Hindlimb muscle (tissue), 1 donor: ENCODE measurements around the gene TTC28. TPM values are rescaled to one million over a fixed set of nuclear protein-coding genes. Genes with fewer than 3 reads are reported as not detected.
"Not testable (repeated sequence)": the region's sequence is repeated elsewhere in the genome, so short reads cannot be mapped to it uniquely, and the experiment has no call there.

Experiments
- DNase-seq: peaks from one replicate; pipeline ENCODE4 v3.0.0-alpha.2; 2013
- polyA plus RNA-seq: library from polyadenylated mRNA; unstranded; fragments of 120-200 nt; gene quantifications from one replicate; pipeline ENCODE4 v1.2.1, GENCODE V29; 2013; ENCODE audit not compliant: insufficient read length

The TTC28 gene
- polyA plus RNA-seq, 1 donor, result 30.7 TPM

DNA sequence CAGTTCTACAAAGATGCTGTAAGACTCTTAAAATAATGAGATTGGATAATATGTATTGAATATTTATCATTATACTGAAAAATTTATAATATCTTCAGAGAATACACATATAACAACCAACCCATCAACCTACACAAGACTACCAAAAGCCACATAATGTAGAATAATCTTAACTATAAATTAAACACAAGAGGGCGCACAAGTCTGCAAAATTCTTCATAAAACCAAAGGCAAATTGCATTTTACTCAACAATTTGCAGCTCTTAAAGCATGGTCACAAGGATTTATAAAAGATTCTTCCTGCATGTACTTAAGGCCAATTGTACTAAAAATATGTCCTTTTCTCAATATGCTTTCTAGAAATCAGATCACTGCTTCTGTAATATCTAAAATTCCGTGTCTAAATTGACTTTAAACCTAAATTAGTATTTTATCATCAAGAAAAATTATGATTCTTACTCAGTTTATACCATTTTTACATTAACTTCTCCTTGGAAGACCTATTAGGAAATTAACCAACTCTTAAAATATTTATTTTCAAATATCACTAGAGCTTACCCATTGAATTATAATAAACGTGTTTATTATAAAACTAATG lies 79.0 kb downstream of the TTC28 start:
- peak; percentile 43 for DNase-seq

DNA sequence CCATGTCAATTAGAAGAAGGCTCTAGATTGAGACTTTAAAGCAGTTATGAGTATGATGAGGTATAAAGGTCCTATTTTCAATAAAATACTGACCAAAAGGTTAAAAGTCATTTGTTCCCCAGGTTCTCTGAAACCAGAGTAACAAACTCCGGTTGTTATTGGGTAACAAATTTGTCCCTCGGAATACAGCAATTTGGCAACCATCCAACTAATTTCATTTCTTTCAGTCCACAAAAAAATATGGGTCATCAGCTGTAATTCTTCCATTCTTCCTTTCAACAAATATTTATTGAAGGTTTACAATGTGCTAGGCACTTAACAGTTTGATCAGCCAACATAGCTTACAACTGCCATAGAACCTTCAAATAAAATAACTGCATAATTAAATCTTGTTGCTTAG lies 79.9 kb downstream of the TTC28 start:
- DNase-seq, result no peak

- no peak for DNase-seq
Observed at GRCh38 chr22:28597665-28598064, 82.0 kb downstream of the TTC28 start.

GRCh38 chr22:28594797-28595462 lies 84.7 kb downstream of the TTC28 start:
- DNase-seq, result peak; percentile 64

- DNase-seq, result no peak
Observed at GRCh38 chr22:28594076-28594796, 85.4 kb downstream of the TTC28 start.

DNA sequence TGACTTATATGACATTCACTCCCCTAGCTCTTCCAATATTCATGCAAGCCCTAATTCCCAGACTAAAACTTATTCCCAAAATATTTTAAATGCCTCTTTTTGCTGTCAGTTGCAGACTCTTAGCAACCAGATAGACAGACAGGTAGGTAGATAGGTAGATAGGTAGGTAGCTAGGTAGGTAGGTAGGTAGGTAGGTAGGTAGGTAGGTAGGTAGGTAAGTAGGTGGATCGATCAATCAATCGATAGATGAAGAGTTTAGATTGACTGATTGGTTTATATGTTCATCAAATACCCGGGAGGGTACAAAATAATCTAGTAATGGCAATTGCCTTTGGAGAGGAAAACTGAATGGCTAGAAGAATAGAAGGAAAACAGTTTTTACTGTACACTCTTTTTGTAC lies 86.3 kb downstream of the TTC28 start:
- no peak for DNase-seq

DNA sequence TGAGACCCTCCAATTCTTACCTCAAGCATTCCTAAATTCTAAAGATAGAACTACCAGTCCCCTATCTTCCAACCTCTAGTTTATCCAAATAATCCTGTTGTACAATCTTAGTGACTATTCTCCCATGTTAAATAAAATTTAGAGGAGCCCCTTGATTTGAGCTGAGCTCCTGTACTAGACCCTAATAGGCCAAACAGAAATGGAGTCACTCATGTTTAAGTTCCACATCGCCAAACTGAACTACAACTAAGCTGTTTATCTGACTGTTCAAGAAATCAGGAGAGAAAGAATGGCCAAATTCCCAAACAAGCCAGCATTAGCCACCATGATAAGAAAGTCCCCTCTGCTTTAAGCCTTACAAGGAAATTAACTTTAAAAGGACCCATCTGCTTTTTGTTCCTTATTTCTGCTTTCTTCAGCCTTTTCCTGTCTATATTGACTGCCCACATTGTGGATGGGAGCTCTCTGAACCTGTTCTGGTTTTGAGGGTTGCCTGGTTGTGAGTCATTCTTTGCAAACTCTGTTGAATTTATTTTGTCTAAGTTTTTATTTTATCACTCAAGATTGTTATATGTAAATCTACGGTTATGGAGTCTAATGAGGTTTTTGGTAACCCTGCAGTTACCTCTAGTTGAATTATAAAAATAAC lies 90.4 kb downstream of the TTC28 start:
- DNase-seq, result no peak

GRCh38 chr22:28585324-28585723 lies 94.3 kb downstream of the TTC28 start:
- no peak for DNase-seq

DNA sequence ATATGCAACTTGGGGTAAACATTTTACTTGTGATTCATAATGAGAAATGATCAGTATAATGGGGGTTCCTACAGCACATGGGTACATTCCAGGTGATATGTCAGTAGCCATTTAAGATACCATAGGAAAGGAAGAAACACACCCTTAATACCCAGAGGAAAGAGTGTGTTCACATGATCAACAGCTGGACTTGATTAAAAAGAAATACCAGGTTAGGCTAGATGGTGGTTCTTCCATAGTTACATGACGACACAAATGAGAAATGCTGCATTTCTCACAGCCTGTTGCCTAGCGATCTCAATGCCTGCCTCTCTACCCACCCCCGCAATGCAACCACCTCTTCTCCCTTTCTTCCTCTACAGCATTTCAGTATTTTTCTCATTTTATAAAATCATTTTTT lies 96.8 kb downstream of the TTC28 start:
- no peak for DNase-seq

- no peak for DNase-seq
Observed at GRCh38 chr22:28581016-28581415, 98.6 kb downstream of the TTC28 start.

DNA sequence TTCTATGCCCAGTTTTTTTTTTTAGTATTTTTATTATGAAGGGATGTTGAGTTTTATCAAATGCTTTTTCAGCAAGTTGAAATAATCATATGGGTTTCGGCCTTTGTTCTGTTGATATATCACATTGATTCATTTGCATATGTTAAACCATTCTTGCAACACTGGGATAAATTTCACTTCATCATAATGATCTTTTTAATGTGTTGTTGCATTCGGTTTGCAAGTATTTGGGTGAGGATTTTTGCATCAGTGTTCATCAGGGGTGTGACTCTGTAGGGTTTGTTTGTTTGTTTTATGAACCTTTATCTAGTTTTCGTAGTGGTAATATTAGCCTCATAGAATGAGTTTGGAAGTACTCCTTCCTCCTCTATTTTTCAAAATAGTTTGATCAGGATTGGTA lies 103.5 kb downstream of the TTC28 start:
- no peak for DNase-seq

GRCh38 chr22:28574159-28574788 lies 105.4 kb downstream of the TTC28 start:
- DNase-seq, result no peak

DNA sequence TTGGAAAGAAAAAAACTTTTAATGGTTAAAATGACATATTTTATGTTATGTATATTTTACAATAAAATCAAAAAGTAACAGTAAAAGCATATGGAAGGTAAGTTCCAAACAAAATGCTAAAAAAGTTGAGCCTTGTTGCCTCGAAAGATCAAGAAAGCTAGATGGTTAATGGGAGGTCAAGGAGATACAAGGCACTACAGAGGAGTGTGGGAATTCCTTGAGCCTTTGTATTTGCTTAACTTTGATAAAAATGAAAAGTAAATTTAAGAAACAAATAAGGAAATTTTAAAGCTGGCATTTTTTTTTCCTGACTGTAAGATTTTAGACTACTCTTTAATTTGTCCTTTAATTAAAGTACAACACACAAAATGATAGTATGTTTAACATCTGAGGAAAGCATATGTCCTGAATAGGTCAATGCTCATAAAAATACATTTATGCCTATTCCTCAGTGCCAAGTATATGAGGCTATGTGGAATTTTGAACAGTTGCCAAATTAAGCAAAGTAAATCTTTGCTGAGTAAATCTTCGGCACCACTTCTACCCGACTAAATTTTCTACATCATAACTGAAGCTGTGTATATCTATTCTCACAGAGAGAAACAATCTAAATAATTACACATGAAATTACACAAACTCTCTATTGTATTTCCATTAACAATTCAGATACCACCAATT lies 108.8 kb downstream of the TTC28 start:
- DNase-seq, result no peak

DNA sequence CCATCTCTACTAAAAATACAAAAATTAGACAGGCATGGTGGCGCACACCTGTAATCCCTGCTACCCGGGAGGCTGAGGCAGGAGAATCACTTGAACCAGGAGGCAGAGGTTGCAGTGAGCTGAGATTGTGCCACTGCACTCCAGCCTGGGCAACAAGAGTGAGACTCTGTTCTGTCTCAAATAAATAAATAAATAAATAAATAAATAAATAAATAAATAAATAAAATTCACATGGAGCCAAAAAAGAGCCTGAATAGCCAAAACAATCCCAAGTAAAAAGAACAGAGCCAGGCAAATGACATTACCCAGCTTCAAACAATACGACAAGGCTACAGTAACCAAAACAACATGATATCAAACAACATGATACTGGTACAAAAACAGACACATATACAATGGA lies 110.7 kb downstream of the TTC28 start:
- not testable (repeated sequence) for DNase-seq

DNA sequence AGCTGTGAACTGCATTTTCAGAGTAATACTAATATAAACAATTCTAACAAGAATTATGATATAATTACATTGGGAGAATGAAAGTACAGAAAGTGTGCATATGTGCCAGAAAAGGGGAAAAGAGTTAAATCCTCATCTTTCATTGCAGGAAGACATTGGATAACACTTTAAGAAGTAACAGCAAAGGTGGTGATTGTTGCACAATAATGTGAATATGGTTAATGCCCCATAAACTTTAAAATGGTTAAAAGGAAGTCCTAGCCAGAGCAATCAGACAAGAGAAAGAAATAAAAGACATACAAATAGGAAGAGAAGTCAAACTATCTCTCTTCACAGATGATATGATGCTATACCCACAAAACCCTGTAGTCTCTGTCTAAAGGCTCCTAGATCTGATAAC lies 111.5 kb downstream of the TTC28 start:
- no peak for DNase-seq

DNA sequence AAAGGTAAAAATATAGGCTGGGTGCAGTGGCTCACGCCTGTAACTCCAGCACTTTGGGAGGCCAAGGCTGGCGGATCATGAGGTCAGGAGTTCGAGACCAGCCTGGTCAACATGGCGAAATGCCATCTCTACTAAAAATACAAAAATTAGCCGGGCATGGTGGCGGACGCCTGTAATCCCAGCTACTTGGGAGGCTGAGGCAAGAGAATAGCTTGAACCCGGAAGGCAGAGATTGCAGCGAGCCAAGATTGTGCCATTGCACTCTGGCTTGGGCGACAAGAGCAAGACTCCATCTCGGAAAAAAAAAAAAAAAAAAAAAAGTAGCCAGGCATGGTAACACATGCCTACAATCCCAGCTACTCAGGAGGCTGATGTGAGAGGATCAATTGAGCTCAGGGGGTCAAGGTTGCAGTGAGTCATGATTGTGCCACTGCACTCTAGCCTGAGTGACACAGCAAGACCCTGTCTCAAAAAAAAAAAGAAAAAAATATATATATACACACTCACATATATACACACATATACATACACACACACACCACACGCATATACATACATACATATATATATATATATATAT lies 112.6 kb downstream of the TTC28 start:
- DNase-seq, result not testable (repeated sequence)

GRCh38 chr22:28563636-28564035 lies 116.0 kb downstream of the TTC28 start:
- DNase-seq, result no peak

GRCh38 chr22:28562324-28562723 lies 117.3 kb downstream of the TTC28 start:
- no peak for DNase-seq

DNA sequence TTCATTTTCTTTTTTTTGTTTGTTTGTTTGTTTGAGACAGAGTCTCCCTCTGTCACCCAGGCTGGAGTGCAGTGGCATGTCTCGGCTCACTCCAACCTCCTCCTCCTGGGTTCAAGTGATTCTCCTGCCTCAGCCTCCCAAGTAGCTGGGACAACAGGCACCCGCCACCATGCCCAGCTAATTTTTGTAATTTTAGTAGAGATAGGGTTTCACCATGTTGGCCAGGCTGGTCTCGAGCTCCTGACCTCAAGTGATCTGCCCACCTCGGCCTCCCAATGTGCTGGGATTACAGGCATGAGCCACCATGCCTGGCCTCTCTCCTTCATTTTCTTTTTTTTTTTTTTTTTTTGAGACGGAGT lies 118.9 kb downstream of the TTC28 start:
- not testable (repeated sequence) for DNase-seq

- DNase-seq, result no peak
Observed at GRCh38 chr22:28560046-28560742, 119.4 kb downstream of the TTC28 start.

DNA sequence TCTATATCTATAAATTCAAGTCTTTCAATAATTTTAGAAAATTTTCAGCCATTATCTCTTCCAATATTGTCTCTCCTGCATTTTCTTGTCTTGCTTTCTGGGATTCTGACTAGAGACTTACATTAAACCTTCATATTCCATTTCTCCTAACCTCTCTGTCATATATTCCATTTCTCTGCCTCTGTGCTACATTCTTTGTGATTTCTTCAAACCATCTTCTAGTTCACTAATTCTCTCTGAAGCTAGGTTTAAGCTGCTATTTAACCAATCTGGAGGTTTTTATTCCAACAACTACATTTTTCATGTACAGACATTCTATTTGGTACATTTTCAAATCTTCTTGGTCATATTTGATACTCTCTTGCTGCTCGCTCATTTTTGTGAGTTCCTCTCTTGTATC lies 122.5 kb downstream of the TTC28 start:
- DNase-seq, result no peak
